HG02885 (cell line): Measurements from ENCODE around the gene GTF2A1.

ENCODE experiments used
- ATAC-seq: cut with Tn5 transposase; IDR thresholded peaks from one replicate; pipeline ENCODE4 v1.9.1; 2021; ENCODE audit warnings: mild to moderate bottlenecking; ENCODE audit not compliant: unreplicated experiment, poor library complexity

The GTF2A1 gene

GRCh38 chr14:81144824-81145603 is 75.7 kb downstream of the GTF2A1 start:
- ATAC-seq = no peak

GRCh38 chr14:81143793-81144192 is 77.0 kb downstream of the GTF2A1 start:
- no peak for ATAC-seq

GRCh38 chr14:81141426-81141825 is 79.3 kb downstream of the GTF2A1 start:
- no peak for ATAC-seq

GRCh38 chr14:81138429-81138828 is 82.3 kb downstream of the GTF2A1 start:
- ATAC-seq = no peak

- ATAC-seq = no peak
Observed at GRCh38 chr14:81137316-81137715, 83.4 kb downstream of the GTF2A1 start.

DNA sequence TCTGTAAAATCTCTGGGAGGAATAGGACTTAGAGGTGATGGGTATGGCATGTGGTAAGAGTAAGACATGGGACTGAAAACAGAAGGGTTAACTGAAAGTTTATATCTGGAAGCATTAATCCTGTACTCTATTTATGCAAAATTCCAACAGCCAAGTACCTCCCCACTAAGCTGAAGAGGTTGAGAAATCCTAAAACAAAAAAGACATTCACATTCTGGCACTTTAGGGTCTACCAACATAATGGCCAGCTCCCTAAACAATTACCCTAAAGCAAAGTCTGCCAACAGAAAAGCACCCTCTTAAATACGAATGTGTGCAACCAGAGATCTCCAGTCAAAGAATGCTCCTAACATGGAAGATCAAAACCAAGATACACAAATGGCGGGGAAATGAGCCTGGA is 87.4 kb downstream of the GTF2A1 start:
- no peak for ATAC-seq

DNA sequence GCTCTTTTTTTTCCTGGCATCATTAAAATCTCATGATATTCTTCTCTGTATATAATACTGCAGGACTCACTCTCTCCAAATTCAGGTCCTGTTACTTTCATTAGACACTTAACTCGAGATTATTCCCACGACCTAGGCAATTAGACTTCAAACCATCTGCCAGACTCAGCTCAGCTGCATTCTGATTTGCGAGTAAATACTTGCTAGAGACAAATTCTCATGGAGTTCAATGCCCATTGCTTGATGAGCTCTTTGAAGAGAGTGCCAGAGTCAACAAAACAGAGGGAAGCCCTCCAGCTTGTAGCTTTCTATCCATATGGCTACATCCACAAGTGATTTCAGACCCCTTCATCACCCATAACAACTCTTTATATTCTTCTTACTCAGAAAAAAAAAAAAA is 88.3 kb downstream of the GTF2A1 start:
- no peak for ATAC-seq

GRCh38 chr14:81129242-81129641 is 91.5 kb downstream of the GTF2A1 start:
- ATAC-seq = no peak

GRCh38 chr14:81127785-81128184 is 93.0 kb downstream of the GTF2A1 start:
- ATAC-seq = no peak

DNA sequence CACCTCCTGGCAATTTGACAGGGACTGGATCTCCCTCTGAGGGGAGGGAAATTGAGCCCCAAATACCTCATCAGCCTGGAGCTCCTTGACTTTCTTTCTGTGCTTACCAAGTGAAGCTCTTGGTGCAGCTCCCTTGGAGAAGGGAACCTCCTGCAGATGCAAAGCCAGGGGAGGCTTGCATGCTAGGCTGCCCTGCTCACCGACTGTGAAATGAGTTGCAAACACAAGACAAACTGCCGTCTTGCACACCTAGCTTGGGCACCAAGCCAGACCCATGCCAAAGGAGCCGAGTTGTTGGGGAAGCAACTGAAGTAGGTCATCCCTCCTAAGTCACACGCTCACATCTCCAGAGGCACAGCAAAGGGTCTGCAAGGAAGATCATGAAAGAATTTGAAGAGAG is 95.2 kb downstream of the GTF2A1 start:
- ATAC-seq = no peak
